Measurements from ENCODE around the gene GYS2.

DNA sequence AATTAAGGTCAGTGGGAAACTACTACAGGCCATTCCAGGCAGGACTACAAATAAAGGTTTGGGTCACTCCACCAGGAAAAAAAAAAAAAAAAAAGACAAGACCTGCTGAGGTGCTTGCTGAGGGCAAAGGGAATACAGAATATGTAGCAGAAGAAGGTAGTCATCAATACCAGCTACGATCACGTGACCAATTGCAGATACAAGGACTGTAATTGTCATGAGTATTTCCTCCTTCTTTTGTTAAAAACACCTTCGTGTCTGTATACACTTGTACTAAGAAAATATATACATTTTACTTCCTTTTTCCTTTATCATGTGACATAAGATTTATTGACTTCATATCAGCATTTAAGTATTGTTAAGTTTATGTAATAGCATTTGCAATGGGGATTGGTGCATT, 19.2 kb downstream of the GYS2 start:
- TF ChIP-seq, protein P1, sequence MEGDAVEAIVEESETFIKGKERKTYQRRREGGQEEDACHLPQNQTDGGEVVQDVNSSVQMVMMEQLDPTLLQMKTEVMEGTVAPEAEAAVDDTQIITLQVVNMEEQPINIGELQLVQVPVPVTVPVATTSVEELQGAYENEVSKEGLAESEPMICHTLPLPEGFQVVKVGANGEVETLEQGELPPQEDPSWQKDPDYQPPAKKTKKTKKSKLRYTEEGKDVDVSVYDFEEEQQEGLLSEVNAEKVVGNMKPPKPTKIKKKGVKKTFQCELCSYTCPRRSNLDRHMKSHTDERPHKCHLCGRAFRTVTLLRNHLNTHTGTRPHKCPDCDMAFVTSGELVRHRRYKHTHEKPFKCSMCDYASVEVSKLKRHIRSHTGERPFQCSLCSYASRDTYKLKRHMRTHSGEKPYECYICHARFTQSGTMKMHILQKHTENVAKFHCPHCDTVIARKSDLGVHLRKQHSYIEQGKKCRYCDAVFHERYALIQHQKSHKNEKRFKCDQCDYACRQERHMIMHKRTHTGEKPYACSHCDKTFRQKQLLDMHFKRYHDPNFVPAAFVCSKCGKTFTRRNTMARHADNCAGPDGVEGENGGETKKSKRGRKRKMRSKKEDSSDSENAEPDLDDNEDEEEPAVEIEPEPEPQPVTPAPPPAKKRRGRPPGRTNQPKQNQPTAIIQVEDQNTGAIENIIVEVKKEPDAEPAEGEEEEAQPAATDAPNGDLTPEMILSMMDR (IDR thresholded peaks at IDR 0.05) = no peak
- no peak for TF ChIP-seq POLR2A (IDR thresholded peaks at IDR 0.05)

Measured in lower leg skin (tissue), 3 donors.